CD4-positive, CD25-positive, alpha-beta regulatory T cell (primary cell): Measurements from ENCODE around the gene ZIC1. TPM values are rescaled to one million over a fixed set of nuclear protein-coding genes. Genes with fewer than 3 reads are reported as not detected.

Source experiments
- ATAC-seq, 2 donors: fragments of 150-1000 bp; cut with Tn5 transposase; one replicate each; pipeline ENCODE4 v1.10.0; 2021; ENCODE audit warnings: low read depth in 2 of 2, moderate number of reproducible peaks in 2 of 2, moderate library complexity in 1 of 2
- DNase-seq, 3 donors: peaks; one replicate each; pipeline versions ENCODE4 v3.0.0 to v3.0.0-alpha.2; 2012 to 2022; ENCODE audit warnings: mixed read lengths in 1 of 3
- H3K27ac ChIP-seq: one replicate; pipeline ENCODE4 v1.7.0; 2013; ENCODE audit warnings: mild to moderate bottlenecking, low read length; ENCODE audit not compliant: insufficient read depth, poor library complexity, severe bottlenecking
- H3K27me3 ChIP-seq: one replicate; pipeline ENCODE4 v1.7.0; 2013; ENCODE audit warnings: low read length; ENCODE audit not compliant: control insufficient read depth, insufficient read depth
- H3K36me3 ChIP-seq: one replicate; pipeline ENCODE4 v1.7.0; 2013; ENCODE audit warnings: mild to moderate bottlenecking, low read length, moderate library complexity; ENCODE audit not compliant: control insufficient read depth, insufficient read depth
- H3K4me1 ChIP-seq: 2 replicates; pipeline ENCODE4 v1.7.0; 2013; ENCODE audit warnings: mild to moderate bottlenecking, low read length; ENCODE audit not compliant: insufficient read depth, control insufficient read depth, poor library complexity, severe bottlenecking
- H3K4me3 ChIP-seq: one replicate; pipeline ENCODE4 v1.7.0; 2013; ENCODE audit warnings: low read depth, mild to moderate bottlenecking, low read length, moderate library complexity
- H3K9me3 ChIP-seq, 2 experiments: 1 replicate in 1 of 2; 2 replicates in 1 of 2; pipeline ENCODE4 v1.7.0; 2013; ENCODE audit warnings: low read length in 2 of 2, mild to moderate bottlenecking in 1 of 2, moderate library complexity in 1 of 2; ENCODE audit not compliant: control insufficient read depth in 2 of 2
- H3K27ac Mint-ChIP-seq, 3 donors: one replicate each; pipeline ENCODE4 v1.8.0; 2020 to 2022; ENCODE audit warnings: mild to moderate bottlenecking in 3 of 3, mixed read lengths in 3 of 3, moderate library complexity in 2 of 3
- H3K27me3 Mint-ChIP-seq: one replicate; pipeline ENCODE4 v1.8.0; 2022; ENCODE audit warnings: mild to moderate bottlenecking, mixed read lengths
- H3K36me3 Mint-ChIP-seq: one replicate; pipeline ENCODE4 v1.8.0; 2020; ENCODE audit warnings: mixed read lengths
- H3K4me1 Mint-ChIP-seq, 4 donors: one replicate each; pipeline ENCODE4 v1.8.0; 2020 to 2022; ENCODE audit warnings: mixed read lengths in 4 of 4, mild to moderate bottlenecking in 1 of 4
- H3K4me3 Mint-ChIP-seq, 4 donors: one replicate each; pipeline ENCODE4 v1.8.0; 2020 to 2022; ENCODE audit warnings: mild to moderate bottlenecking in 4 of 4, mixed read lengths in 4 of 4, moderate library complexity in 3 of 4
- H3K9me3 Mint-ChIP-seq, 7 donors: one replicate each; pipeline ENCODE4 v1.8.0; 2020 to 2022; ENCODE audit warnings: mixed read lengths in 7 of 7, mild to moderate bottlenecking in 3 of 7, moderate library complexity in 2 of 7
- polyA plus RNA-seq, 4 donors: library from polyadenylated mRNA; unstranded; fragments of 300-500 nt; fragmentation: Illumina TruSeq; gene quantifications; one replicate each; pipeline ENCODE4 v1.2.3, GENCODE V29; 2021
- total RNA-seq: library from RNA; stranded (reverse); gene quantifications from one replicate; pipeline ENCODE4 v1.2.3, GENCODE V29; 2022

The ZIC1 gene
- total RNA-seq, result not detected
- not detected for polyA plus RNA-seq

GRCh38 chr3:147409143-147410115 is at the start of gene ZIC1:
TSS of gene ZIC1 (plus strand) at chr3:147409365. CDS start at chr3:147410113, 748 bp downstream.
- peaks cover 6 to 52% (median 14%) of the 10 kb centered on the region in 4 donors for H3K4me1 Mint-ChIP-seq
- H3K27me3 Mint-ChIP-seq, result peaks cover 85% of the 10 kb centered on the region
- H3K4me3 ChIP-seq, result no peak within 1 kb of the TSS
- peak within 1 kb of the TSS in 1 of 3 donors; percentile 48 for H3K27ac Mint-ChIP-seq
- peak within 1 kb of the TSS; percentile 25 to 78 (median 61) for H3K4me3 Mint-ChIP-seq
- H3K27me3 ChIP-seq, result peaks cover 30% of the 10 kb centered on the region
- H3K36me3 ChIP-seq, result no peaks in the 10 kb centered on the region
- H3K4me1 ChIP-seq, result peaks cover 31% of the 10 kb centered on the region
- no peak within 1 kb of the TSS for H3K27ac ChIP-seq
- ATAC-seq (no peak), DNase-seq (no peak)
- peaks cover 12 to 26% of the 10 kb centered on the region in 2 experiments for H3K9me3 ChIP-seq
- peaks cover 0 to 36% (median 11%) of the 10 kb centered on the region in 7 donors for H3K9me3 Mint-ChIP-seq
- no peaks in the 10 kb centered on the region for H3K36me3 Mint-ChIP-seq

- peaks cover 68% of the 10 kb centered on the region for H3K27me3 Mint-ChIP-seq
- peaks cover 45% of the 10 kb centered on the region for H3K27me3 ChIP-seq
These were observed 49.1 kb upstream of the ZIC1 start for GRCh38 chr3:147360051-147360439.

GRCh38 chr3:147360646-147361453 is 48.3 kb upstream of the ZIC1 start:
- Histone ChIP-seq H3K27ac (no peak overlapping the region), H3K36me3 (no peaks in the 10 kb centered on the region), H3K9me3 (peaks cover 0 to 7% of the 10 kb centered on the region in 2 experiments), H3K4me3 (no peak overlapping the region), H3K4me1 (no peaks in the 10 kb centered on the region), H3K27me3 (peaks cover 37% of the 10 kb centered on the region)
- Mint-ChIP-seq H3K9me3 (peaks cover 0 to 15% (median 3%) of the 10 kb centered on the region in 7 donors), H3K4me3 (no peak overlapping the region), H3K4me1 (peaks cover 0 to 6% (median 0%) of the 10 kb centered on the region in 4 donors), H3K27ac (no peak overlapping the region), H3K27me3 (peaks cover 64% of the 10 kb centered on the region), H3K36me3 (no peaks in the 10 kb centered on the region)
- ATAC-seq, result no peak
- no peak for DNase-seq

More at GRCh38 chr3:147360051-147360439, 49.1 kb upstream of the ZIC1 start:
- Histone ChIP-seq H3K4me3 (no peak overlapping the region), H3K4me1 (no peaks in the 10 kb centered on the region), H3K9me3 (peaks cover 3 to 7% of the 10 kb centered on the region in 2 experiments), H3K27ac (no peak overlapping the region), H3K36me3 (no peaks in the 10 kb centered on the region)
- peaks cover 0 to 17% (median 3%) of the 10 kb centered on the region in 7 donors for H3K9me3 Mint-ChIP-seq
- no peak for DNase-seq
- no peak for ATAC-seq
- H3K27ac Mint-ChIP-seq, result no peak overlapping the region
- peak overlapping the region in 1 of 4 donors; percentile 77 for H3K4me3 Mint-ChIP-seq
- H3K4me1 Mint-ChIP-seq, result peaks cover 0 to 6% (median 0%) of the 10 kb centered on the region in 4 donors
- H3K36me3 Mint-ChIP-seq, result no peaks in the 10 kb centered on the region

GRCh38 chr3:147361454-147362420 is 47.4 kb upstream of the ZIC1 start:
- Histone ChIP-seq H3K9me3 (peaks cover 0 to 7% of the 10 kb centered on the region in 2 experiments), H3K4me1 (no peaks in the 10 kb centered on the region), H3K27me3 (peaks cover 32% of the 10 kb centered on the region), H3K4me3 (no peak overlapping the region), H3K27ac (no peak overlapping the region), H3K36me3 (no peaks in the 10 kb centered on the region)
- Mint-ChIP-seq H3K27me3 (peaks cover 62% of the 10 kb centered on the region), H3K36me3 (no peaks in the 10 kb centered on the region), H3K4me1 (peaks cover 0 to 6% (median 0%) of the 10 kb centered on the region in 4 donors), H3K27ac (no peak overlapping the region), H3K4me3 (no peak overlapping the region), H3K9me3 (peaks cover 0 to 10% (median 1%) of the 10 kb centered on the region in 7 donors)
- ATAC-seq, result no peak
- DNase-seq, result peak in 1 of 3 donors; percentile 42

- H3K9me3 ChIP-seq, result peaks cover 0 to 5% of the 10 kb centered on the region in 2 experiments
- peaks cover 0 to 6% (median 0%) of the 10 kb centered on the region in 4 donors for H3K4me1 Mint-ChIP-seq
- DNase-seq, result no peak
- H3K27me3 ChIP-seq, result peaks cover 23% of the 10 kb centered on the region
- no peak for ATAC-seq
- H3K4me1 ChIP-seq, result no peaks in the 10 kb centered on the region
- H3K9me3 Mint-ChIP-seq, result peaks cover 0 to 7% (median 1%) of the 10 kb centered on the region in 7 donors
- H3K36me3 ChIP-seq, result no peaks in the 10 kb centered on the region
- no peak overlapping the region for H3K27ac Mint-ChIP-seq
- no peak overlapping the region for H3K4me3 Mint-ChIP-seq
- no peak overlapping the region for H3K4me3 ChIP-seq
- no peak overlapping the region for H3K27ac ChIP-seq
- H3K27me3 Mint-ChIP-seq, result peaks cover 59% of the 10 kb centered on the region
- no peaks in the 10 kb centered on the region for H3K36me3 Mint-ChIP-seq
These were observed 44.4 kb upstream of the ZIC1 start for GRCh38 chr3:147364771-147365170.

- H3K27me3 Mint-ChIP-seq, result peaks cover 59% of the 10 kb centered on the region
- ATAC-seq, result no peak
- peaks cover 0 to 8% (median 1%) of the 10 kb centered on the region in 7 donors for H3K9me3 Mint-ChIP-seq
These were observed 43.7 kb upstream of the ZIC1 start for GRCh38 chr3:147365196-147366115.

More at GRCh38 chr3:147365196-147366115, 43.7 kb upstream of the ZIC1 start:
- H3K4me1 ChIP-seq, result no peaks in the 10 kb centered on the region
- H3K36me3 Mint-ChIP-seq, result no peaks in the 10 kb centered on the region
- no peaks in the 10 kb centered on the region for H3K9me3 ChIP-seq
- H3K27ac Mint-ChIP-seq, result no peak overlapping the region
- no peak for DNase-seq
- no peak overlapping the region for H3K4me3 ChIP-seq
- H3K27me3 ChIP-seq, result peaks cover 20% of the 10 kb centered on the region
- H3K4me3 Mint-ChIP-seq, result no peak overlapping the region
- H3K4me1 Mint-ChIP-seq, result peaks cover 0 to 6% (median 0%) of the 10 kb centered on the region in 4 donors
- no peak overlapping the region for H3K27ac ChIP-seq
- no peaks in the 10 kb centered on the region for H3K36me3 ChIP-seq
